Mesenchymal stem cell (in vitro differentiated cells and primary cell): ENCODE measurements around the gene RAF1.

Source experiments
- DNase-seq: peaks from one replicate; pipeline ENCODE4 v3.0.0-alpha.2; 2013
- H2AFZ ChIP-seq: one replicate; pipeline ENCODE4 v1.6.1; 2013; ENCODE audit warnings: low read depth, mild to moderate bottlenecking, control low read depth, inconsistent platforms, low read length, moderate library complexity
- H2AK5ac ChIP-seq: 2 replicates; pipeline ENCODE4 v1.6.1; 2013; ENCODE audit warnings: low read length, moderate library complexity, mild to moderate bottlenecking, inconsistent platforms; ENCODE audit not compliant: severe bottlenecking
- H2BK120ac ChIP-seq: one replicate; pipeline ENCODE4 v1.6.1; 2013; ENCODE audit warnings: low read depth, mild to moderate bottlenecking, inconsistent platforms, low read length, moderate library complexity
- H2BK12ac ChIP-seq, 2 experiments: one replicate each; pipeline ENCODE4 v1.6.1; 2013; ENCODE audit warnings: inconsistent platforms in 2 of 2, low read length in 2 of 2, mild to moderate bottlenecking in 2 of 2, moderate library complexity in 2 of 2, control low read depth in 1 of 2
- H2BK15ac ChIP-seq: one replicate; pipeline ENCODE4 v1.6.1; 2013; ENCODE audit warnings: mild to moderate bottlenecking, low read depth, inconsistent platforms; ENCODE audit not compliant: poor library complexity, severe bottlenecking
- H2BK5ac ChIP-seq: 2 replicates; pipeline ENCODE4 v1.6.1; 2013; ENCODE audit warnings: low read depth, mild to moderate bottlenecking, low read length, control low read depth, inconsistent platforms; ENCODE audit not compliant: poor library complexity, severe bottlenecking
- H3K14ac ChIP-seq, 2 experiments: one replicate each; pipeline ENCODE4 v1.6.1; 2013; ENCODE audit warnings: inconsistent platforms in 2 of 2, low read length in 2 of 2, control low read depth in 1 of 2, mild to moderate bottlenecking in 1 of 2, moderate library complexity in 1 of 2
- H3K18ac ChIP-seq, 2 experiments: one replicate each; pipeline ENCODE4 v1.6.1; 2013; ENCODE audit warnings: inconsistent platforms in 2 of 2, low read length in 2 of 2, control low read depth in 1 of 2, low read depth in 1 of 2, mild to moderate bottlenecking in 1 of 2
- H3K23ac ChIP-seq, 2 experiments: one replicate each; pipeline ENCODE4 v1.6.1; 2013; ENCODE audit warnings: inconsistent platforms in 2 of 2, low read length in 2 of 2, mild to moderate bottlenecking in 2 of 2, moderate library complexity in 2 of 2, control low read depth in 1 of 2
- H3K27ac ChIP-seq: 2 replicates; pipeline ENCODE4 v1.5.1; 2013; ENCODE audit warnings: mild to moderate bottlenecking, moderate library complexity, low read length, control low read depth, inconsistent platforms; ENCODE audit not compliant: poor library complexity, severe bottlenecking
- H3K27me3 ChIP-seq, 2 experiments: 2 replicates each; pipeline versions ENCODE4 v1.6.1 to v1.7.0; 2013; ENCODE audit warnings: low read length in 2 of 2, mild to moderate bottlenecking in 2 of 2, moderate library complexity in 2 of 2, control low read depth in 1 of 2, inconsistent platforms in 1 of 2; ENCODE audit not compliant: control insufficient read depth in 1 of 2, insufficient read depth in 1 of 2
- H3K36me3 ChIP-seq, 2 experiments: 2 replicates each; pipeline versions ENCODE4 v1.6.1 to v1.7.0; 2013; ENCODE audit warnings: low read length in 2 of 2, control low read depth in 1 of 2, inconsistent platforms in 1 of 2, low read depth in 1 of 2, mild to moderate bottlenecking in 1 of 2; ENCODE audit not compliant: insufficient read depth in 2 of 2, control insufficient read depth in 1 of 2
- H3K4ac ChIP-seq, 2 experiments: one replicate each; pipeline ENCODE4 v1.6.1; 2013; ENCODE audit warnings: inconsistent platforms in 2 of 2, low read length in 2 of 2, mild to moderate bottlenecking in 2 of 2, moderate library complexity in 2 of 2, control low read depth in 1 of 2, low read depth in 1 of 2
- H3K4me1 ChIP-seq: 2 replicates; pipeline ENCODE4 v1.6.1; 2013; ENCODE audit warnings: low read depth, low read length, control low read depth; ENCODE audit not compliant: control insufficient read depth, insufficient read depth
- H3K4me2 ChIP-seq: 2 replicates; pipeline ENCODE4 v1.6.1; 2013; ENCODE audit warnings: low read length, mild to moderate bottlenecking, inconsistent platforms; ENCODE audit not compliant: poor library complexity, severe bottlenecking
- H3K4me3 ChIP-seq, 2 experiments: 2 replicates each; pipeline versions ENCODE4 v1.5.1 to v1.7.0; 2013; ENCODE audit warnings: low read length in 2 of 2, mild to moderate bottlenecking in 2 of 2, control low read depth in 1 of 2, low read depth in 1 of 2; ENCODE audit not compliant: insufficient read depth in 1 of 2
- H3K79me1 ChIP-seq: replicated peaks from 2 replicates; pipeline ENCODE4 v1.6.1; 2013; ENCODE audit warnings: mild to moderate bottlenecking, control low read depth, low read length, inconsistent platforms; ENCODE audit not compliant: poor library complexity, severe bottlenecking
- H3K9ac ChIP-seq: 2 replicates; pipeline ENCODE4 v1.7.0; 2013; ENCODE audit warnings: mild to moderate bottlenecking, low read length, moderate library complexity
- H3K9me3 ChIP-seq: 2 replicates; pipeline ENCODE4 v1.7.0; 2013; ENCODE audit warnings: mild to moderate bottlenecking, low read length; ENCODE audit not compliant: control insufficient read depth
- H4K8ac ChIP-seq: one replicate; pipeline ENCODE4 v1.6.1; 2013; ENCODE audit warnings: inconsistent platforms, mild to moderate bottlenecking, low read length, moderate library complexity
- H4K91ac ChIP-seq: one replicate; pipeline ENCODE4 v1.6.1; 2013; ENCODE audit warnings: mild to moderate bottlenecking, low read length, inconsistent platforms
- WGBS: methylation state at CpG from one replicate; pipeline ENCODE4 v1.1.7; 2013; ENCODE audit warnings: mixed read lengths; 5-methylcytosine and 5-hydroxymethylcytosine counted together

RAF1 gene

GRCh38 chr3:12593473-12593872 lies 70.4 kb downstream of the RAF1 start:
- H3K36me3 ChIP-seq: peaks cover 44 to 91% of the 10 kb centered on the region in 2 experiments
- H2BK15ac ChIP-seq: no peak overlapping the region
- H3K4me3 ChIP-seq: no peak overlapping the region
- H4K91ac ChIP-seq: no peak overlapping the region
- no peak overlapping the region for H2AFZ ChIP-seq
- H3K23ac ChIP-seq: no peak overlapping the region
- peaks cover 1% of the 10 kb centered on the region for H3K4me1 ChIP-seq
- no peak overlapping the region for H2BK120ac ChIP-seq
- H3K9ac ChIP-seq: no peak overlapping the region
- peaks cover 35% of the 10 kb centered on the region for H3K79me1 ChIP-seq
- no peaks in the 10 kb centered on the region for H3K9me3 ChIP-seq
- H4K8ac ChIP-seq: no peak overlapping the region
- no peak for DNase-seq
- no peak overlapping the region for H3K14ac ChIP-seq
- no peak overlapping the region for H2AK5ac ChIP-seq
- H3K18ac ChIP-seq: no peak overlapping the region
- no peak overlapping the region for H2BK12ac ChIP-seq
- WGBS: 100% methylated on average over 3 of the region's 3 CpGs
- H3K4me2 ChIP-seq: no peak overlapping the region
- H3K27ac ChIP-seq: no peak overlapping the region
- H3K27me3 ChIP-seq: no peaks in the 10 kb centered on the region
- H2BK5ac ChIP-seq: no peak overlapping the region
- H3K4ac ChIP-seq: no peak overlapping the region

- no peak overlapping the region for H2BK5ac ChIP-seq
- no peak overlapping the region for H3K18ac ChIP-seq
- H3K4me2 ChIP-seq: no peak overlapping the region
- H2BK12ac ChIP-seq: no peak overlapping the region
- no peaks in the 10 kb centered on the region for H3K27me3 ChIP-seq
- DNase-seq: no peak
- no peak overlapping the region for H2BK15ac ChIP-seq
- no peak overlapping the region for H3K4me3 ChIP-seq
- no peak overlapping the region for H3K4ac ChIP-seq
- no peak overlapping the region for H3K27ac ChIP-seq
- H2AFZ ChIP-seq: no peak overlapping the region
- H2AK5ac ChIP-seq: no peak overlapping the region
- H3K79me1 ChIP-seq: peaks cover 30% of the 10 kb centered on the region
- H3K14ac ChIP-seq: no peak overlapping the region
- H3K9ac ChIP-seq: no peak overlapping the region
- no peak overlapping the region for H2BK120ac ChIP-seq
- H3K36me3 ChIP-seq: peaks cover 38 to 91% of the 10 kb centered on the region in 2 experiments
- no peak overlapping the region for H3K23ac ChIP-seq
- H4K8ac ChIP-seq: no peak overlapping the region
- H4K91ac ChIP-seq: no peak overlapping the region
- H3K4me1 ChIP-seq: peaks cover 1% of the 10 kb centered on the region
- 99% methylated on average over 4 of the region's 4 CpGs for WGBS
- H3K9me3 ChIP-seq: no peaks in the 10 kb centered on the region
Observed at GRCh38 chr3:12591997-12592715, 71.8 kb downstream of the RAF1 start.

- Histone ChIP-seq H3K14ac (no peak overlapping the region), H3K4me1 (peaks cover 1% of the 10 kb centered on the region), H3K9ac (no peak overlapping the region)
Observed at GRCh38 chr3:12591456-12591855, 72.5 kb downstream of the RAF1 start.

GRCh38 chr3:12590096-12590495 lies 73.8 kb downstream of the RAF1 start:
- no peak overlapping the region for H3K14ac ChIP-seq
- H3K27ac ChIP-seq: no peak overlapping the region
- H3K36me3 ChIP-seq: peaks cover 47 to 94% of the 10 kb centered on the region in 2 experiments
- H2AFZ ChIP-seq: no peak overlapping the region
- H3K4ac ChIP-seq: no peak overlapping the region
- no peaks in the 10 kb centered on the region for H3K27me3 ChIP-seq
- no peak overlapping the region for H2BK12ac ChIP-seq
- H2BK15ac ChIP-seq: no peak overlapping the region
- H3K4me3 ChIP-seq: no peak overlapping the region
- no peak overlapping the region for H2BK5ac ChIP-seq
- DNase-seq: no peak
- WGBS: 100% methylated on average over 1 of the region's 4 CpGs
- no peak overlapping the region for H2AK5ac ChIP-seq
- no peak overlapping the region for H4K8ac ChIP-seq
- peaks cover 1% of the 10 kb centered on the region for H3K4me1 ChIP-seq
- no peaks in the 10 kb centered on the region for H3K9me3 ChIP-seq
- H3K18ac ChIP-seq: no peak overlapping the region
- H4K91ac ChIP-seq: no peak overlapping the region
- H3K79me1 ChIP-seq: peaks cover 30% of the 10 kb centered on the region
- H3K23ac ChIP-seq: no peak overlapping the region
- no peak overlapping the region for H2BK120ac ChIP-seq
- H3K9ac ChIP-seq: no peak overlapping the region
- H3K4me2 ChIP-seq: no peak overlapping the region

More at GRCh38 chr3:12591456-12591855, 72.5 kb downstream of the RAF1 start:
- no peak overlapping the region for H3K4me2 ChIP-seq
- H2BK12ac ChIP-seq: no peak overlapping the region
- no peak overlapping the region for H4K8ac ChIP-seq
- H4K91ac ChIP-seq: no peak overlapping the region
- no peak overlapping the region for H3K23ac ChIP-seq
- WGBS: 99% methylated on average over 6 of the region's 6 CpGs
- H3K9me3 ChIP-seq: no peaks in the 10 kb centered on the region
- no peak overlapping the region for H3K18ac ChIP-seq
- no peak overlapping the region for H2BK5ac ChIP-seq
- no peak overlapping the region for H2BK15ac ChIP-seq
- H3K79me1 ChIP-seq: peaks cover 29% of the 10 kb centered on the region
- peaks cover 40 to 92% of the 10 kb centered on the region in 2 experiments for H3K36me3 ChIP-seq
- no peak overlapping the region for H3K4ac ChIP-seq
- no peak overlapping the region for H2AK5ac ChIP-seq
- no peak overlapping the region for H3K27ac ChIP-seq
- no peaks in the 10 kb centered on the region for H3K27me3 ChIP-seq
- no peak overlapping the region for H2AFZ ChIP-seq
- no peak overlapping the region for H2BK120ac ChIP-seq
- no peak for DNase-seq
- H3K4me3 ChIP-seq: no peak overlapping the region
